CD4-positive, alpha-beta T cell treated with Interleukin-17A for 1 hour (primary cell): ENCODE measurements around the gene ATP8B3.

ENCODE experiments used
- DNase-seq: peaks from one replicate; pipeline ENCODE4 v3.0.0-alpha.2; 2020

The ATP8B3 gene

GRCh38 chr19:1794424-1795172 lies 17.5 kb downstream of the ATP8B3 start:
- no peak for DNase-seq

- DNase-seq = no peak
These were observed 20.2 kb downstream of the ATP8B3 start for GRCh38 chr19:1791879-1792278.

GRCh38 chr19:1790054-1790792 lies 21.9 kb downstream of the ATP8B3 start:
- DNase-seq = no peak

DNA sequence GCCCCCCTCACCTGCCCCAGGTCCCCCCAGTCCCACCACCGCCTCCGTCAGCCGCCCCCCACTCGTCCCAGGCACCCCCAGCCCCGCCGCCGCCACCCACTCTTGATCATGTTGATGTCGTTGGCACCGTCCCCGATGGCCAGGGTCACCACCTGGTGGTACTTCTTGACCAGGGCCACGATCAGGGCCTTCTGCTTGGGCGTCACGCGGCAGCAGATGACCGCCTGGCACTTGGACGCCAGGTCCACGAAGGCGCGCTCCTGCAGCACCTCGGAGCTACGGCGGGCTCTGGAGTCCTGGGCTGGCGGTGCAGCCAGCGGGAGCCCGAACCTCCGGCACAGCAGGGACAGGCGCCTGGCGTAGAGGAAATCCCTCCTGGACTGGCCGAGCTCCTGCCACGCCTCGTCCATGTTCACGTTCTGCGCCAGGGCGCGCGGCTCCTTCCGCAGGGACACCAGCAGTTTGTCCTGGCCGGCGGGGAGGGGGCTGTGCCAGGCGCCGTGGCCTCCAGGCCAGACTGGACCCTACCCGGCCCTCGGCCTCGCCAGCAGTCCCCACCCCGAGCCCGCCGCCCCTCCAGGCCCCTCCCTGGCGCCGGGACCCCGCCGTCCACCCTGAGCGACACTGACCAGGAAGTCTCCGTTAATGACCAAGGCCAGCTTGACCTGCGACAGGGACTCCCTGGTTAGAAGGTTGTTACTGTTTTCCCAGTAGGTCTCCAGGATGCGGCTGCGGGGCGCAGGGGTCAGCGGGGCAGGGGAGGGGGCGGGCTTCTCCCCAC lies 22.6 kb downstream of the ATP8B3 start:
- no peak for DNase-seq

DNA sequence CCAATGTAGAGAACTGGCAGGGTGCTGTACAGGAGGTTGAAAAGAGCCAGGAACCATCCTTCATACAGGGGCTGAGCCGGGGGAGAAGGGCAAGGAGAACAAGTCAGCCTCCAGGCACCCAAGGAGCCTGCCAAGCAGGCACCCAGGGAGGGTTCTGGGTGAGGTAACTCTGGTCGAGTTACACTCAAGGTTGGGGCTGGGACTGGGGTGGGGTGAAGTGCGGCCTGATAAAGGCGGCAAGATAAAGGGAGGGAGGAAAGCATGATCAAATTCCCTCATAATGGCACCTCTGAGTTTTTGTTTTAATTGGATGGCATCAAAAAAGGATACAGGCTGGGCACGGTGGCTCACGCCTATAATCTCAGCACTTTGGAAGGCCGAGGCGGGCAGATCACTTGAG lies 25.0 kb downstream of the ATP8B3 start:
- no peak for DNase-seq

GRCh38 chr19:1786668-1787067 lies 25.4 kb downstream of the ATP8B3 start:
- DNase-seq = no peak

GRCh38 chr19:1785310-1785709 lies 26.8 kb downstream of the ATP8B3 start:
- DNase-seq = no peak

DNA sequence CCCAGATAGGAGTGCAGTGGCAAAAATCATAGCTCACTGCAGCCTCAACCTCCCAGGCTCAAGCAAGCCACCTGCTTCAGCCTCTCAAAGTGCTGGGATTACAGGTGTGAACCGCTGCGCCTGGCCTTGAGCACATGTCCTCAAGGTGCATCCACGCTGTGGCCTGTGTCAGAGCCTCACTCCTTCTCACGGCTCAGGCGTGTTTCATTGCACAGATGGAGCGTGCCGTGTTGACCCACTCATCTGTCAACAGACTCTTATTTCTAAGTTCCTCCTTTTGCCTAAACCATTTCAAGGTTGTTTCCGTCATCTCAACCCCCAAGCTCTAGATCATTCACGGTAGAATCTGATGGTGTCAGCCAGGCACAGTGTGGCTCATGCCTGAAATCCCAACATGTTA lies 28.2 kb downstream of the ATP8B3 start:
- no peak for DNase-seq

GRCh38 chr19:1783354-1783753 lies 28.7 kb downstream of the ATP8B3 start:
- no peak for DNase-seq

DNA sequence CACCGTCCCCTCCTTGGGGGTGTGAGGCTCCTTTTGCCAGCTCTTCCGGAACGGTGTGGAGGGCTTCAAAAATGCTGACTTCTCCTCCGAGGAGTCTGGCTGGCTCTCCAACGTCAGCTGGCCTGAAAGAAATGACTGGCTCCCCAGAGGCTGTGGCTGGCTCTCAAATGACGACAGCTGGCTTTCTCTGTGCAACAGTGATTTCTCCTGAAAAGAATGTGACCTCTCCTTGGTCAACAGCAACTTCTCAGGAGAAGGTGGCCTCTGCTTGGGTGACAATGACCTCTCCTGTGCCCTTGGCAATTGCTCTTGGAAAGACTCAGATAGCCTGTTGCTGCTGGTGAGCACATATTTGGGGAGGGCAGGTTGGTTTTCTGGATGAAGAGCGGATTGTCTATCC lies 29.6 kb downstream of the ATP8B3 start:
- DNase-seq = no peak

GRCh38 chr19:1780272-1780958 lies 31.7 kb downstream of the ATP8B3 start:
- DNase-seq = no peak

DNA sequence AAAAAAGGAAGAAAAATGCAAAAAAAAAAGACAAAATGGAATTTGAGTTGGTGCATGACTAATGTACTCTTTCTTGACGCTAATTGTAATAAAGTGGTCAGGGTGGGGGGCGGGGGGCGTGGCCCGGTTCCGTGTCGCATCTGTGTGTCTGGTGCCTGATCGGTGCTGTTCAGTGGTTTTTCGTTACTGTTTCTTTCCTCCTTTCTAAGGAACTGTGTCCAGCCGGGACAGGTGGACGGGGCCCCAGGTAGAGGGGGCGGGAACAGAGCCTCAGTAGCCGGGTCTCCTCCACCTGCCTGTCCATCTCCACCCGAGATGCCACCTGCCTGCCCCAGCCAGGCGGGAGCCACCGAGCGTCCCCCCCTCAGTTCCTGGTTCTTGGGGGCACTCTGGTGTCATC lies 32.5 kb downstream of the ATP8B3 start:
- no peak for DNase-seq

GRCh38 chr19:1777149-1777548 lies 34.9 kb downstream of the ATP8B3 start:
- no peak for DNase-seq

DNA sequence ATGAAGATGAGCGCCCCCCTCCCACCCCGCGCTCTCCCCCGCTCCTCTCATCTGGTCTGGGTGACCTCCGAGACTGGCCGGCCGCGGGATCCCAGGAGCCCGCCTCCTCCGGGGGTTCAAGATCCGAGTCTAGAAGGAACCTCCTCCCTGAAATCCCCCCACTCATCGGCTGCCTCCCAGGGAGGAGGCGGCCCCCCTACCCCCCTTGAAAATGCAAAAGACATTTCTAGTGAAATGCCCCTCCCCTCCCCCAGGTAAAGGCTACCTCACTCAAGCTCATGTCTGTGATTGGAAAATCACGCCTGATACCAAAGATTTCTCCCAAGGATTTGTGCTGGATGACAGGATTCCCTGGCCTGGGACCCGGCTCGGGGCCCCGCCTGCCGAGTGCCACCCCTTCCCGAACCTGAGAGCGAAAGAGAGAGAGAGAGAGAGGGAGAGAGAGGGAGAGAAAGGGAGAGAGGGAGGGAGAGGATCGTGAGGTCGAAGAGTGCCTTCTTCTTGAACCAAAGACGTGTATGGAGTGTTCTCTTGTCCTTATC lies 35.4 kb downstream of the ATP8B3 start:
- DNase-seq = no peak

- no peak for DNase-seq
These were observed 36.0 kb downstream of the ATP8B3 start for GRCh38 chr19:1775951-1776605.

DNA sequence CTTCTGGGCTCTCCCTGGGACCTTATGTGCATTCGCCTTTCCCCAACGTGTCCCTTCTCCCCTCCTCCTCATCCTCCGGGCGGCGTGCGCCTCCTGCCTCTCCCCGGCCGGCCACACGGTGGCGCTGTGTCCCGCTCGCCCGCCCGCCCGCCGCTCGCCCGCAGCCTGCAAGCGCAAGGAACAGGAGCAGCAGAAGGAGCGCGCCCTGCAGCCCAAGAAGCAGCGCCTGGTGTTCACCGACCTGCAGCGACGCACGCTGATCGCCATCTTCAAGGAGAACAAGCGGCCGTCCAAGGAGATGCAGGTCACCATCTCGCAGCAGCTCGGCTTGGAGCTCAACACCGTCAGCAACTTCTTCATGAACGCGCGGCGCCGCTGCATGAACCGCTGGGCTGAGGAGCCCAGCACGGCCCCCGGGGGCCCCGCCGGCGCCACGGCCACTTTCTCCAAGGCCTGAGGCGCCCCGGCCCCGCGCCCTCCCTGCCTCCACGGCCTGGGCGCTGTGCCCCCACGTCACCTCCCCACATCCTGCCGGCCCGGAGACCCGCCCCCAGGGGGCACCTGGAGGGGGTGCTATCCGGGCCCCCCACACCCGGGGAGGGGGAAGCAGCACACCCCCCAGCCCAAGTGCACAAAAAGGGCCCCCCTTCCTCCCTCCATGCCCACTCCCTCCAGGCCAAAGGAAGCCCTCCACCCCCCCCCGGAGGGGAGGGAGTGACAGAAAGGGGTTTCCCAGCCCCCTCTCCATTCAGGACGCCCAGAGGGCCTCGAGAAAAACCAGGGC lies 36.9 kb downstream of the ATP8B3 start:
- no peak for DNase-seq

GRCh38 chr19:1773184-1773583 lies 38.9 kb downstream of the ATP8B3 start:
- no peak for DNase-seq

DNA sequence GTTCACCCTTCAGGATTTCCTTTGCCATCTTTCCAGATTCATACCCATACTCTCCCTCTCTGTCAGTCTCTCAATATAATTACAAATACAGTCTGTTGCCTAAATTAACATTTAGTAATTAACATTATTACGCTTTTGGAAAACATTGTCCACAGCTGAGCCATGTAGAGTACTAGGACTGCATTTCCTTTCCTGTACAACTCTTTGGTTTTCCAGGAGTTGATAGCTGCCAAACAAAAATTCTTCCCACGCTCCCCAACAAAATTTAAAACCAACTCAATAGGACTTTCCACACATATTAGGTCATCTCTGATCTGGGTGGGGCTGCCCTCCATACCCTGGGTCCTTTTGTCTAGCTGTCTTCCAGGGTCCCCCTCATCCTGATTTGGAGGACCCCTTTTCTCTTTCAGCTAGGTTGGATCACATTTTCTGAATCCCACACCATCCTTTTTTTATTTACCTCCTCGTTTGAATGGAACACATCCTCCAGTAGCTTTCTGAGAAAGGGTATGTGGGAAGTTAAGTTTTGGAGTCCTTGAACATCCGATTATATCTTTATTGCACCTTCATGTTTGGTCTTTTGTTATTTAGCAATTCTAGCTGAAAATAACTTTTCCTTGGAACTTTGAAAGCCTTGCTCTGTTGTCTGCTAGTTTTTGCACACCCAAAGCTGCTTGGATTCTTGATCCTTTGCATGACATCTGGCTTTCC lies 41.1 kb downstream of the ATP8B3 start:
- DNase-seq = no peak

DNA sequence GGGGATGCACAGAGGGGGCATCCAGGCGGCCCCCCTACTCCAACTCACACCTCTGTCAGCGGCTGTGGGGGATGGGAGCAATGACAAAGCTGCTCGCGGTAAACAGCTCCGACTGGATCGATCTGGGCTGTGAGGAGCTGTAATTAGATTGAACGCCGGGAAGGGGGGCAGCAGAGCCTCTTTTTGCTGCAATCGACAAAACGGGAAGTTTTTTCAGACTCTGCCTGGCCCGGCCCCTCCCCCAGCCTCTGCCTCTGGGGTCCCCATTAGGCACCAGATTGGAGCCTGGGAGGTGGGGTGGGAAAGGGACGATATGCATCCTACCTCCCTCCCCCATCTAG lies 42.5 kb downstream of the ATP8B3 start:
- no peak for DNase-seq

DNA sequence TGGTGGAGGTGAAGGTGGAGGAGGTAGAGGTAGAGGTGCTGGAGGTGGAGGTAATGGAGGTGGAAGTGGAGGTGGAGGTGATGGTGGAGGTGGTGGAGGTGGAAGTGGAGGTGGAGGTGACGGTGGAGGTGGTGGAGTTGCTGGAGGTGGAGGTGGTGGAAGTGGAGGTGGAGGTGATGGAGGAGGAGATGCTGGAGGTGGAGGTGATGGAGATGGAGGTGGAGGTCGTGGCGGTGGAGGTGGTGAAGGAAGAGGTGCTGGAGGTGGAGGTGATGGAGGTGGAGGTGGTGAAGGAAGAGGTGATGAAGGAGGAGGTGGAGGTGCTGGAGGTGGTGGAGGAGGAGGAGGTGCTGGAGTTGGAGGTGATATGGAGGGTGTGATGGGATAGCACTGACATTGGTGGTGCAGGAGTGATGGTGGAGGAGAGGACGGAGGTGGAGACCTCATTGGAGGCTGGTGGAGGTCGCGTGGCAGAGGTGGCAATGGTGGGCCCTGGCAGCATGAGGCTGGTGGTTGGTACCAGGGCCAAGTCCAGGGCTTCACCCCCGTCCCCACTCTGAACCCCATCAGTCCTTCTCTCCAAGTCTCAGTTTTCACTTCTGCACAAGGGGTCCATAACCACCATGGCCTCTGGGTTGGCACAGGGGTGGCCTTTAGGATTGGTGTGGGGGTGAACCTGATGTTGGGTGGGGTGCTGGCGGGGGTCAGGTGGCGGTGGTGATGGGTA lies 43.0 kb downstream of the ATP8B3 start:
- no peak for DNase-seq
